ENCODE data around the gene RFTN1.

RFTN1 gene

DNA sequence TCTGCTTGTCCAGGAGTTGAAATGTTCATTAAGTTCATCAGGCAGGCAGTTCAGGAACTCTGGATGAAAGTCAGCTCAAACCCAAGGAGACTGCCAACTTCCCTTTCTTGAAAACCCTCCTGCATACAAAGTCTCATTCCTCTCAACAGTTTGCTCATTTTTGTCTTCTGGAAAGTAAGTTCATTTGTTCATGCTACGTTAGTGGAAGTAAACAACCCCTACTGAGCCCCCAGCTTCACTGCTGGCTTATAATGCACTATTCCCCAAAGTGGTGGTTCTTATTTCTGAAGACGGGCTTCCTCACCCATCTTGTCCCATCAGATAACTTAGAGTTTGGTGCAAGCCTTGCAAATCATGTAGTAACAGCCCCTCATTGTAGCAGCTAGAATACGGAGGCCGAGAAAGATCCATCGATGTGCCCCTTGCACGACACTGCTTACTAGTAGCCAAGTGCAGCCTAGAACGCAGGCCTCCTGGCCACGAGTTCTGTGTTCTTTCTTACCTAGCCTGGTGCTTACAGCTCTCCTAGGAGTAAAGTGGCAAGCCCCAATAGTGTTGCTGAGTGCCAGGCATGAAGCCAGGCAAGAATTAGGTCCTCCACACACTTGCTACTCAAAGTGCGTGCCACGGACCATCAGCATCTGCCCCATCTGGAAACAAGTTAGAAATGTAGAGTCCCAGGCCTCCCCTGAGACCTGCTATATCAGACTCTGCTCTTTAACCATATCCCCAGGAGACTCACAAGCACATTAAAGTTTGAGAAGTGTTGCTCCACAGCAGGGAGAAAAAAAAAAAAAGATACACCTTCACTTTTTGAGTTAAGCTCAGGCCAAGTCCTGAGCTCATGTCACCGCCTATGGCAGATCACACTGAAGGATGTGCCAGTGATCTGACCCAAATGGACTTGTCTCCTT is 82.5 kb downstream of the RFTN1 start:
- DNase-seq (ENCODE audit: low spot score), result no peak

- DNase-seq (ENCODE audit: low spot score), result no peak
Measured at GRCh38 chr3:16429086-16429485, 84.4 kb downstream of the RFTN1 start.

- no peak for DNase-seq (ENCODE audit: low spot score)
Measured at GRCh38 chr3:16428612-16429011, 84.9 kb downstream of the RFTN1 start.

DNA sequence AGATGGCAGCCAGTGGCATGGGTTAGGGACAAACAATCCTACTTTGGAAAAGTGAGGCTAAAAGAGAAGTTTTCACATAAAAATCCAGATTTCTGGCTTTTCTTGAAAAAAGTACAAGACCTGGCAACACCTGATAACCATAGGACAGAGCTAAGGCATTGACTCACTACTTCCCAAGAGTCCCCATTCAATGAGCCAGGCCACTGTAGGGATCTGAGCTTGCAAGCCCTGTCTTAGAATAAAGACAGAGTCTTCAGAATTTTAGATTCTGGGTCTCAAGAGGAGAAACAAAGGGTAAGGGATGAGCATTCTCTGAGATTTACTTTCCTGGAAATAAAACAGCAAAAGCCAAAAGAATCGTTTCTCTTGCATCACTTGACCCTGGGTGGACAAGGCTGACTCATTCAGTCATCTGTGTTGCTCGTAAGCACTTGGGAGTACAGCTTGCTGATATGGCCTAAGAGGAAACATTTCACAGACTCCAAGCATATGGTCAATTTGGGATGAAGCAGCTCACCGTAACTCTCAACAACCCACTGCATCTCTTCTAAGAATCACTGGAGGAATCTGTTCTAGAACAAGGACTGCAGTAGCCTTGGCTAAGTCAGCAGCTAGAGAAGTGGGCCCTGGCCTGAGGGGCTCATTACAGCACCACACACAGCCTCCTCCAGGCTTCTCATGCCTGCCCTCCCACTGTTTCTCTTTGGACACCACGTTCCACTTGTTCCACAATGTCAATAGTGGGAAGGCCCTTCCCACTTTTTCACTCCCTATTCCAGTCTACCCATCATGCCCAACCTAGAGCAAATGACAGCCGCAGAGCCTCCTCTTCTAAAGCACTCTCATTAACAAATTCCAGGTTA is 86.2 kb downstream of the RFTN1 start:
- no peak for DNase-seq (ENCODE audit: low spot score)

GRCh38 chr3:16426665-16427064 is 86.8 kb downstream of the RFTN1 start:
- DNase-seq (ENCODE audit: low spot score), result no peak

DNA sequence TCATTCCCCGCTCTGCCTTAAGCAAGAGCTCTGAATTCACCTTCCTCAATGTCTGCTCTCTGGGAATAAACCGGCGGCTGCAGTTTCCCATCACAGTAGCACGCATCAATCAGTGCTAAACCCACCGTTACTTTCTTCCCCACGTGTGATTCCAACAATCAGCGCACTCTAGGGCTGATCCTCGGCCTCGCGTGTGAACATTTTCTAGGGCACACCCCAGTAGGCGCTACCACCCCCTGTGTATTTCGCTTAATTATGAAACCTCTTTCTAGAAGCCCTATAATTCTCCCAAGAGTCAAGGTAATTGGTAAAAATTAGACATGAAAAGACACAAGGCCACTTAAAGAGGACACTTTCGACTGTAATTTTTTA is 87.5 kb downstream of the RFTN1 start:
- DNase-seq (ENCODE audit: low spot score), result no peak

GRCh38 chr3:16425398-16426028 is 88.0 kb downstream of the RFTN1 start:
- DNase-seq (ENCODE audit: low spot score), result no peak

DNA sequence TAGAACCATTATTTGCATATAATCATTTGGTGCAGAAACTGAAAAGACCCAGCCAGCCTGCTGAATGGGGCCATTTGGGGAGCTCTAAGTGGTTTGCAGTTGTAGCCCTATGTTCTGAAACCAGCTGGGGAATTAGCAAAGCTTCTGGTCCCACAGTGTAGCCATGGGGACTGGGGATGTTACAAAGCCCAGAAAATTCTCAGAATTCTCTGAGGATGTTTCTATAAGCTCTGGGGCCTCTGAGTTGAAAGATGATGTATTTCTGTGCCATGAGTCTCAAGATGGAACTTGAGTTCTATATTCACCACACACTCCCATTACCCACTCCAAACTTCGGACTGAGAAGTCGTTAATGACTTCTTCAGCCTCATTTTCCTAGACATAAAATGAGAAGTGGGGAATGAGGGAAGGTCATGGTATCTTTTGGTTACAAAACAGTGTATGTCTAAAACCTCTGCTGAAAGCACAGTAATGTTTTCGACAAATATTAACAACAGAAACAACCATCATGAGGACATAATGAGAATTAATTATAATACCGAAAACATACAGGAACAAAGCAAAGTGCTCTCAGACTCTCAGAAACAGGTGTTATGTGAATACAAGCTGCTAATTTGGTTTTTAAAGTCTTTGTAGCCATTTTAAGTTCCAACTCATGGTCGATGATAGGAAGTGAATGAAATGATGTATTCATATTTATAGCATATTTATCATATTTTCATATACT is 89.4 kb downstream of the RFTN1 start:
- no peak for DNase-seq (ENCODE audit: low spot score)

- DNase-seq (ENCODE audit: low spot score), result no peak
Measured at GRCh38 chr3:16423298-16423697, 90.2 kb downstream of the RFTN1 start.

- DNase-seq (ENCODE audit: low spot score), result no peak
Measured at GRCh38 chr3:16419640-16420241, 93.8 kb downstream of the RFTN1 start.

DNA sequence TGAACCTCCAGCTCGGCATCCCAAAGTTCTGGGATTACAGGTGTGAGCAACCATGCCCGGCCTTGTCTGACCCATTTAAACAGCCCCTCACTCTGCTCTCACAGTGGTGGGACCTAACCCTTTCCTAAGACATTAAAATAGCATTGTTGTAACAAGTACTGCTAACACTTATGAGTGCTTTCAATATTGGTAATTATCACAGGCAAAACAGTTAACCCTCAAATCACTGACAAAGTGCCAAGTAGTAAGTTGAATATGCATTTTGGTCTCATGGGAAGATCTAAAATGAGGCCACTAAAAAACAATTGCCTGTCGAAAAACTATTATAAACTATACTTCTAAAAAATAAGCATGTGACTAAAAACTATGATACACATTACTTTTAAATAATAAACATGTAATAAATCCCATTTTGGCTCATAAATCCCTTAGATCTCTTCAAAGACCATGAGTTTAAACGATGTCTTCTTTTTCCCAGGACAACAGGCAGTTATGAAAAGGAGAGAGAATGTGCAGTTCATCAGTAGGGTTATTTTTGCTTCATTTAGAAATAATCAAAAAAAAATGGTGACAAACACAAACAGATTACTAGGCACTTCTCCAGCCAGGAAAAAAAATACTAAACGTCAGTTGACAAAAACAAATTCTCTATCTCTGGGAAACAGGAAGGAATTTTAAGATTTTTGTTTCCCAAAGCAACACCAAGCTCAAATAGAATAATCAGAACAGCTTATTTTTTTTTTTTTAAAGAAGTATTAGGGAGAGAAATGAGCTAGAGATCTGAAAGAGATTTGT is 95.4 kb downstream of the RFTN1 start:
- DNase-seq (ENCODE audit: low spot score), result no peak

- DNase-seq (ENCODE audit: low spot score), result no peak
Measured at GRCh38 chr3:16415911-16416476, 97.5 kb downstream of the RFTN1 start.

- DNase-seq (ENCODE audit: low spot score), result no peak
Measured at GRCh38 chr3:16413321-16413720, 100.2 kb downstream of the RFTN1 start.

DNA sequence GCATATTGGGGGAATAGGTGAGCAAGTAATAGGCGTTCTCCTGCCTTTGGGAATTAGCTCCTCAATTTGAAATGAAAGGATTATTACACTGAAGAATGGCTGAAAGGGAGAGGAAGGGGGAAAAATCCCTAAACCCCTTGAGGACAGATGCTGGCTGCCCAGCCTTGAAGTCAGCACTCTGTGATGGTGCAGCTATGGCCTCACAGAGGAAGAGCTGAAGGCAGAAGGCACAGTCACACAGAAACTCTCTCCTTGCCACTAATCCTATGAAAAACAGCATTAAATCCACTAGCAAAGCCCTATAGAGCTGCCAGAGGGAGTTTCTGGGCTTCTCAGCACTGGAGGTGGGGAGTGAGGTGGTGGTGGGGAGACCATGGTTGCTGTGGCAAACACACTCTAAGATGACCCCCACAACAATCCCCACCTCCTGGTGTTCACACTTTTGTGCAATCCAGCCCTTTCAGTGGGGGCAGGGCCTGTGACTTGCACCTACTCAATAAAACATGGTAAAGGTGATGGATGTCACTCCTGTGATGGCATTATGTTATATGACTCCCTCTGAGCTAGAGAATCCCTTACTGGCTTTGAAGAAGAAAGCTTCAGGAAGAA is 101.2 kb downstream of the RFTN1 start:
- DNase-seq (ENCODE audit: low spot score), result no peak

DNA sequence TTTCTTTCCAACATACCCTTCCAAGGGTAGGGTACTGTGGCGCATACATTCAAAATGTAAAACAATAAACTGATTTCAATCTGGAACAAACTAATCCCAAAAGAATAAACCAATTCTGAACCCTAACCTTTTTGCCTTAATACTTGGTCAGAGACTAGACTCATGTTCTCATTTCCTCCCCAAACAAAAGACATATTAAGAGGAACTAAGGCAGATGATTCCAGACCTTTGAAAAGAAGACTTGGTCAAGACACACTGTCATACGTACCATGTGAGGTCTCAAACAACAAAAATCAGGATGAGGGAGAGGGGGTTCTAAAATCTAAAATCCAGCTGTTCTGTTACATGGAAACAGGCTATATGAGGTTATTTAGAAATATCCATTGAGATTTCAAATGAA is 102.1 kb downstream of the RFTN1 start:
- no peak for DNase-seq (ENCODE audit: low spot score)

GRCh38 chr3:16410659-16411058 is 102.8 kb downstream of the RFTN1 start:
- DNase-seq (ENCODE audit: low spot score), result no peak

DNA sequence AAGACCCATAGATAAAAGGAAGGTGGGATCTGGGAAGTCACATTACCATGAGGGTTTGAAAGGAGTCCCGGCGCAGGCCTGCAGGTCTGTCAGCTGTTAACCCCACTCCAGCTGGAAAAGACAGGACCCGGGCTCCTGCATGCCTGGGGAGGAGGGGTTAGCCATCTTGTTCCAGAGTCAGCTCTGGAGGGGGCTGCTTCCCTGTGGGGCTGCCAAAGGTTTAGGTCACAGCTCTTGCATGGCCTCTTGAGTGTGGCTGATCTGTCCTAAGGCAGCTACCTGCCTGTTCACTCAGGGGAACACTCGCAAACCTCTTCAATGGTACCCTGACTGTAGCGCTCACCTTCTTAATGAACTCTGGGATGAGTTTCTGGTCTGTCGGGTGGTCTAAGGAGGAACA is 104.5 kb downstream of the RFTN1 start:
- DNase-seq (ENCODE audit: low spot score), result no peak

DNA sequence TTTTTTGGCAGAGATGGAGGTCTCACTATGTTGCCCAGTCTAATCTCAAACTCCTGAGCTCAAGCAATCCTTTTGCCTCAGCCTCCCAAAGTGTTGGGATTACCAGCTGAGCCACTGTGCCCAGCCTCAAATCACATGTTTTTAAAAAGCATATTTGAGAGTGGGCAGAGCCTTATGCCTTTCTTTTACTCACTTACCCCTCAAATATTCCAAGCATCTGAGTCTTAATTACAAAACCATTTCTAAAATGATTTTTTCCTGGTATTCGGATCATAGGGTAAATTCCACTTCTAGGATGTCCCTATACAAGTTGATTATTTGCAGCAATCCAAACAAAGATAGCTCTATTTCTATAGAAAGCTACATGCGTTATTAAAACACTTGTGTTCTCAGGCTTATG is 106.1 kb downstream of the RFTN1 start:
- DNase-seq (ENCODE audit: low spot score), result no peak

DNA sequence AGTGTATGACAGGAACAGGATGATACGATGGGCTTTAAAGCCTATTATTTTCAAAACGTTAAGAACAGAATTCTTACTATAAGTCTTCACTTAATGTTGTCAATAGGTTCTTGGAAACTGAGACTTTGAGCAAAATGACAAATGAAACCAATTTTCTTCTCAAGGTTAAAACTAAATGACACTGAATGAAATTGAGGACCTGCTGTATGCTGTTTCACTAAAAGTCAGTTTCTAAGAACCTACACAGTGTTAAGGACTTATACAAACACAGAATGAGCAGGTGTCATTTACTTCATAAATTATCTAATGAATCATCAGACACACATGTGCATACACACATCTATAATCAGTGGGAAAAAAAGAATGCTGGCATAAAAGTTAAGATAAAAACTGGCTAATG is 106.9 kb downstream of the RFTN1 start:
- no peak for DNase-seq (ENCODE audit: low spot score)

- DNase-seq (ENCODE audit: low spot score), result no peak
Measured at GRCh38 chr3:16406166-16406565, 107.3 kb downstream of the RFTN1 start.

All from RKO (cell line).